ENCODE measurements around the gene MARK2. TPM values are rescaled to one million over a fixed set of nuclear protein-coding genes. Genes with fewer than 3 reads are reported as not detected.

Gene MARK2
- total RNA-seq, 4 donors from 2014 or later: 47.0 to 91.0 (median 62.2) TPM

GRCh38 chr11:63867511-63867910 is 28.6 kb downstream of the MARK2 start:
- Histone ChIP-seq H3K27ac (peak overlapping the region in 3 of 4 donors; percentile 62 to 90 (median 87)), H3K9me3 (no peaks in the 10 kb centered on the region), H3K27me3 (no peaks in the 10 kb centered on the region), H3K4me1 (peaks cover 58 to 91% (median 68%) of the 10 kb centered on the region in 3 donors), H3K4me3 (no peak overlapping the region), H3K36me3 (peaks cover 0 to 13% (median 0%) of the 10 kb centered on the region in 3 donors)
- DNase-seq: no peak
- 94% methylated on average over 4 of the region's 4 CpGs for WGBS, 2 donors
- intact Hi-C loops (cut with DNase I): no loop called here
- TF ChIP-seq POLR2A (IDR thresholded peaks at IDR 0.05): no peak
- no peak for TF ChIP-seq CTCF (IDR thresholded peaks at IDR 0.05)

GRCh38 chr11:63868399-63869064 is 29.6 kb downstream of the MARK2 start:
- no peak for DNase-seq
- peaks cover 68 to 91% (median 78%) of the 10 kb centered on the region in 3 donors for H3K4me1 ChIP-seq
- H3K4me3 ChIP-seq: no peak overlapping the region
- H3K36me3 ChIP-seq: peaks cover 0 to 5% (median 0%) of the 10 kb centered on the region in 3 donors
- intact Hi-C loops (cut with DNase I): no loop called here
- H3K9me3 ChIP-seq: no peaks in the 10 kb centered on the region
- no peaks in the 10 kb centered on the region for H3K27me3 ChIP-seq
- H3K27ac ChIP-seq: peak overlapping the region; percentile 62 to 90 (median 83)
- 25 to 33% methylated on average over 8 to 9 of the region's 9 CpGs for WGBS, 2 donors
- TF ChIP-seq CTCF (IDR thresholded peaks at IDR 0.05): no peak
- TF ChIP-seq POLR2A (IDR thresholded peaks at IDR 0.05): no peak

- peaks cover 75 to 95% (median 85%) of the 10 kb centered on the region in 3 donors for H3K4me1 ChIP-seq
- TF ChIP-seq POLR2A (IDR thresholded peaks at IDR 0.05): peak in 1 of 4 donors; percentile 9
- peak in 1 of 6 experiments; percentile 15 for TF ChIP-seq CTCF (IDR thresholded peaks at IDR 0.05)
- H3K4me3 ChIP-seq: peak overlapping the region in 2 of 4 donors; percentile 3 to 31
- H3K27ac ChIP-seq: peak overlapping the region; percentile 62 to 90 (median 83)
- no peaks in the 10 kb centered on the region for H3K36me3 ChIP-seq
- no peak for DNase-seq
- 51 to 55% methylated on average over 3 to 4 of the region's 7 CpGs for whole genome bisulfite sequencing, 2 donors
- intact Hi-C loops (cut with DNase I): no loop called here
- no peaks in the 10 kb centered on the region for H3K9me3 ChIP-seq
- no peaks in the 10 kb centered on the region for H3K27me3 ChIP-seq
Measured at GRCh38 chr11:63869171-63869591, 30.3 kb downstream of the MARK2 start.

GRCh38 chr11:63869683-63870082 is 30.8 kb downstream of the MARK2 start:
- TF ChIP-seq CTCF (IDR thresholded peaks at IDR 0.05) (no peak), POLR2A (IDR thresholded peaks at IDR 0.05) (no peak)
- Histone ChIP-seq H3K36me3 (no peaks in the 10 kb centered on the region), H3K27me3 (no peaks in the 10 kb centered on the region), H3K4me3 (peak overlapping the region in 2 of 4 donors; percentile 3 to 31), H3K27ac (peak overlapping the region; percentile 62 to 90 (median 83)), H3K9me3 (no peaks in the 10 kb centered on the region), H3K4me1 (peaks cover 80 to 100% (median 87%) of the 10 kb centered on the region in 3 donors)
- intact Hi-C loops (cut with DNase I): no loop called here
- no peak for DNase-seq
- WGBS, 2 donors: 20 to 55% methylated on average over 2 to 8 of the region's 8 CpGs

GRCh38 chr11:63870351-63871140 is 31.6 kb downstream of the MARK2 start:
- Histone ChIP-seq H3K27ac (peak overlapping the region; percentile 62 to 90 (median 83)), H3K27me3 (no peaks in the 10 kb centered on the region), H3K4me3 (peak overlapping the region in 1 of 4 donors; percentile 1), H3K4me1 (peaks cover 73 to 100% (median 88%) of the 10 kb centered on the region in 3 donors), H3K9me3 (no peaks in the 10 kb centered on the region), H3K36me3 (peaks cover 0 to 5% (median 0%) of the 10 kb centered on the region in 3 donors)
- intact Hi-C loops (cut with DNase I): no loop called here
- 43 to 45% methylated on average over 13 to 14 of the region's 14 CpGs for WGBS, 2 donors
- TF ChIP-seq CTCF (IDR thresholded peaks at IDR 0.05) (no peak), POLR2A (IDR thresholded peaks at IDR 0.05) (no peak)
- no peak for DNase-seq

Measured in esophagus squamous epithelium (tissue), 5 donors.